Measurements from ENCODE around the gene CLEC4M.

DNA sequence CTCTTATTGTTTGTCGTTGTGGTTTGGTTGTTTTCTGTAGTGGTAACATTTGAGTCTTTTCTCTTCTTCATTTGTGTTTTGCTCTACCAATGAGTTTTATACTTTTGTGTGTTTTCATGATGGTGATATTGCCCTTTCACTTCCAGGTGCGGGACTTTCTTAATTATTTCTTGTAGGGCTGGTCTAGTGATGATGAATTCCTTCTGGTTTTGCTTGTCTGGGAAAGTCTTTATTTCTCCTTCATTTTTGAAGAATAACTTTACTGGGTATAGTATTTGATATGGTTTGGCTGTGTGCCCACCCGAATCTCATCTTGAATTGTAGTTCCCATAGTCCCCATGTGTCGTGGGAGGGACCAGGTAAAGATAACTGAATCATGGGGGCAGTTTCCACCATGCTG, 6.8 kb upstream of the CLEC4M start:
- TF ChIP-seq FOXK2 (IDR thresholded peaks at IDR 0.05) (no peak), ARNT (IDR thresholded peaks at IDR 0.05) (no peak), FOXM1 (IDR thresholded peaks at IDR 0.05; ENCODE audit: borderline replicate concordance) (no peak), SUZ12 (IDR thresholded peaks at IDR 0.05) (no peak), ELF4 (IDR thresholded peaks at IDR 0.05) (no peak), BHLHE40 (IDR thresholded peaks at IDR 0.05; ENCODE audit: borderline replicate concordance) (no peak), SP1 (IDR thresholded peaks at IDR 0.05) (no peak), TARDBP (IDR thresholded peaks at IDR 0.05) (no peak), NFRKB (IDR thresholded peaks at IDR 0.05) (no peak)
- TF ChIP-seq, protein P1, sequence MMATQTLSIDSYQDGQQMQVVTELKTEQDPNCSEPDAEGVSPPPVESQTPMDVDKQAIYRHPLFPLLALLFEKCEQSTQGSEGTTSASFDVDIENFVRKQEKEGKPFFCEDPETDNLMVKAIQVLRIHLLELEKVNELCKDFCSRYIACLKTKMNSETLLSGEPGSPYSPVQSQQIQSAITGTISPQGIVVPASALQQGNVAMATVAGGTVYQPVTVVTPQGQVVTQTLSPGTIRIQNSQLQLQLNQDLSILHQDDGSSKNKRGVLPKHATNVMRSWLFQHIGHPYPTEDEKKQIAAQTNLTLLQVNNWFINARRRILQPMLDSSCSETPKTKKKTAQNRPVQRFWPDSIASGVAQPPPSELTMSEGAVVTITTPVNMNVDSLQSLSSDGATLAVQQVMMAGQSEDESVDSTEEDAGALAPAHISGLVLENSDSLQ (IDR thresholded peaks at IDR 0.05): no peak
